CD4-positive, alpha-beta T cell (primary cell): ENCODE data around the gene EIF4EBP2. TPM values are rescaled to one million over a fixed set of nuclear protein-coding genes. Genes with fewer than 3 reads are reported as not detected.

ENCODE experiments used
- ATAC-seq: fragments of 200-7000 bp; cut with Tn5 transposase; one replicate; pipeline ENCODE4 v1.10.0; 2022; ENCODE audit warnings: mild to moderate bottlenecking; ENCODE audit not compliant: poor library complexity
- CTCF ChIA-PET: fragments of 350-600 bp; sonication (Branson Sonifier 250); formaldehyde crosslinking; loops from one replicate; lab custom pipeline; 2021; ENCODE audit warnings: antibody characterized with exemption, inconsistent platforms; lab: Charles Lee
- POLR2A ChIA-PET: fragments of 350-600 bp; sonication (Branson Sonifier 250); formaldehyde crosslinking; loops from one replicate; lab custom pipeline; 2021; ENCODE audit warnings: antibody characterized with exemption, inconsistent platforms; lab: Charles Lee
- DNase-seq, 14 experiments: peaks; one replicate each; pipeline ENCODE4 v3.0.0-alpha.2; 2013 to 2020; ENCODE audit warnings: mixed read lengths in 2 of 14
- H3K27ac ChIP-seq, 2 donors: one replicate each; pipeline versions ENCODE4 v1.5.1 to v1.7.0; 2013; ENCODE audit warnings: low read length in 2 of 2, low read depth in 1 of 2, mild to moderate bottlenecking in 1 of 2
- H3K27me3 ChIP-seq, 2 experiments: 1 replicate in 1 of 2; 2 replicates in 1 of 2; pipeline versions ENCODE4 v1.6.1 to v1.7.0; 2013; ENCODE audit warnings: low read length in 2 of 2, control low read depth in 1 of 2, mild to moderate bottlenecking in 1 of 2, moderate library complexity in 1 of 2; ENCODE audit not compliant: insufficient read depth in 2 of 2, control insufficient read depth in 1 of 2
- H3K36me3 ChIP-seq: one replicate; pipeline ENCODE4 v1.6.1; 2013; ENCODE audit warnings: low read length, control low read depth; ENCODE audit not compliant: insufficient read depth
- H3K4me1 ChIP-seq: one replicate; pipeline ENCODE4 v1.6.1; 2013; ENCODE audit warnings: low read length, control low read depth; ENCODE audit not compliant: insufficient read depth
- H3K4me3 ChIP-seq: one replicate; pipeline ENCODE4 v1.5.1; 2013; ENCODE audit warnings: mild to moderate bottlenecking, low read length, moderate library complexity
- H3K9me3 ChIP-seq, 2 experiments: 1 replicate in 1 of 2; 2 replicates in 1 of 2; pipeline versions ENCODE4 v1.6.1 to v1.7.0; 2013; ENCODE audit warnings: low read length in 2 of 2, mild to moderate bottlenecking in 2 of 2, control low read depth in 1 of 2, moderate library complexity in 1 of 2; ENCODE audit not compliant: control insufficient read depth in 1 of 2, insufficient read depth in 1 of 2
- H3K27ac Mint-ChIP-seq: one replicate; pipeline ENCODE4 v1.8.0; 2020; ENCODE audit warnings: mixed read lengths
- H3K27me3 Mint-ChIP-seq: one replicate; pipeline ENCODE4 v1.8.0; 2021; ENCODE audit warnings: mixed read lengths
- H3K36me3 Mint-ChIP-seq: one replicate; pipeline ENCODE4 v1.8.0; 2021; ENCODE audit warnings: low read depth, mixed read lengths
- H3K4me1 Mint-ChIP-seq: one replicate; pipeline ENCODE4 v1.8.0; 2021; ENCODE audit warnings: low read depth, mixed read lengths
- H3K4me3 Mint-ChIP-seq: one replicate; pipeline ENCODE4 v1.8.0; 2020; ENCODE audit warnings: mild to moderate bottlenecking, mixed read lengths
- H3K9me3 Mint-ChIP-seq: one replicate; pipeline ENCODE4 v1.8.0; 2020; ENCODE audit warnings: mixed read lengths
- CTCF ChIP-seq: fragments of 200-600 bp; IDR thresholded peaks from one replicate; pipeline ENCODE4 v1.8.0; 2022; ENCODE audit warnings: antibody characterized with exemption, mild to moderate bottlenecking
- intact Hi-C, 2 experiments: fragments of 100-400 bp; cut with DNase I in 1 of 2; cut with micrococcal nuclease in 1 of 2; formaldehyde crosslinking; loops; one replicate each; pipeline versions ENCODE4 v1.15.1 to v1.9.0; 2023 to 2025; cut with DNase I, micrococcal nuclease
- total RNA-seq, 174 experiments: library from RNA in 2 of 174; stranded (reverse) in 2 of 174; gene quantifications; one replicate each; pipeline ENCODE4 v1.2.3 and lab custom pipeline; 2021 to 2026

The EIF4EBP2 gene
- total RNA-seq, 2 experiments from 2014 or later, result 21.4 to 22.6 TPM

GRCh38 chr10:70459774-70460490, 56.0 kb downstream of the EIF4EBP2 start:
- H3K27me3 ChIP-seq, result peaks cover 16 to 34% of the 10 kb centered on the region in 2 experiments
- TF ChIP-seq CTCF, result no peak
- H3K27ac Mint-ChIP-seq, result no peak overlapping the region
- intact Hi-C loops, result loop anchor here in 1 of 2 experiments (2.0 kb wide), 1 partner anchor 421 kb away; no protein-coding TSS in a partner anchor
- peaks cover 4% of the 10 kb centered on the region for H3K4me1 Mint-ChIP-seq
- H3K36me3 Mint-ChIP-seq, result no peaks in the 10 kb centered on the region
- CTCF ChIA-PET, result no interaction called here
- H3K36me3 ChIP-seq, result no peaks in the 10 kb centered on the region
- no peak overlapping the region for H3K27ac ChIP-seq
- H3K4me3 ChIP-seq, result no peak overlapping the region
- POLR2A ChIA-PET, result no interaction called here
- H3K4me3 Mint-ChIP-seq, result no peak overlapping the region
- peaks cover 12% of the 10 kb centered on the region for H3K4me1 ChIP-seq
- no peaks in the 10 kb centered on the region for H3K9me3 Mint-ChIP-seq
- peaks cover 57% of the 10 kb centered on the region for H3K27me3 Mint-ChIP-seq
- H3K9me3 ChIP-seq, result no peaks in the 10 kb centered on the region
- ATAC-seq (no peak), DNase-seq (no peak)

GRCh38 chr10:70461397-70462348, 57.7 kb downstream of the EIF4EBP2 start:
- Mint-ChIP-seq H3K27ac (no peak overlapping the region), H3K36me3 (no peaks in the 10 kb centered on the region), H3K4me3 (no peak overlapping the region), H3K4me1 (peaks cover 4% of the 10 kb centered on the region), H3K9me3 (no peaks in the 10 kb centered on the region), H3K27me3 (peaks cover 41% of the 10 kb centered on the region)
- Histone ChIP-seq H3K9me3 (no peaks in the 10 kb centered on the region), H3K4me1 (peaks cover 12% of the 10 kb centered on the region), H3K27ac (no peak overlapping the region), H3K27me3 (peaks cover 14 to 34% of the 10 kb centered on the region in 2 experiments), H3K36me3 (no peaks in the 10 kb centered on the region), H3K4me3 (no peak overlapping the region)
- peak in 13 of 14 experiments; percentile 30 to 72 (median 39) for DNase-seq
- ChIA-PET POLR2A (interaction anchor here (1.1 kb wide), 1 partner anchor 16 kb away, joined by 4 read pairs; no protein-coding TSS in a partner anchor), CTCF (interaction anchor here (0.5 to 1.7 kb wide), 9 partner anchors 10 to 418 kb away, joined by 3 to 8 read pairs (median 3); no protein-coding TSS in a partner anchor)
- peak; percentile 75 for ATAC-seq
- intact Hi-C loops, result loop anchor here (1.0 to 2.0 kb wide), 4 partner anchors 79 to 419 kb away; no protein-coding TSS in a partner anchor
- peak; percentile 87 for TF ChIP-seq CTCF

- H3K27me3 Mint-ChIP-seq, result peaks cover 35% of the 10 kb centered on the region
- DNase-seq, result no peak
- H3K9me3 Mint-ChIP-seq, result no peaks in the 10 kb centered on the region
- Histone ChIP-seq H3K9me3 (no peaks in the 10 kb centered on the region), H3K27ac (no peak overlapping the region), H3K4me1 (peaks cover 12% of the 10 kb centered on the region), H3K4me3 (no peak overlapping the region), H3K36me3 (no peaks in the 10 kb centered on the region), H3K27me3 (peaks cover 12 to 27% of the 10 kb centered on the region in 2 experiments)
- H3K27ac Mint-ChIP-seq, result no peak overlapping the region
- intact Hi-C loops, result no loop called here
- peaks cover 4% of the 10 kb centered on the region for H3K4me1 Mint-ChIP-seq
- no peaks in the 10 kb centered on the region for H3K36me3 Mint-ChIP-seq
- ATAC-seq, result no peak
- H3K4me3 Mint-ChIP-seq, result no peak overlapping the region
- TF ChIP-seq CTCF, result no peak
- ChIA-PET CTCF (interaction anchor here (1.3 to 1.7 kb wide), 3 partner anchors 9 to 417 kb away, joined by 3 to 8 read pairs (median 3); no protein-coding TSS in a partner anchor), POLR2A (no interaction called here)
Observed at GRCh38 chr10:70462349-70462984, 58.5 kb downstream of the EIF4EBP2 start.
